DOHH2 (cell line): ENCODE results near the gene AP5Z1.

Experiments used
- EZH2phosphoT487 ChIP-seq: fragments of 200-600 bp; sonication (generic); IDR thresholded peaks from 2 replicates; pipeline ENCODE4 v1.6.1; 2017; ENCODE audit warnings: borderline replicate concordance, mild to moderate bottlenecking, antibody characterized with exemption, low read length, moderate library complexity, mixed read lengths
- TF ChIP-seq, protein P1 (sequence below): fragments of 200-600 bp; sonication (generic); IDR thresholded peaks from one replicate; pipeline ENCODE4 v1.5.1; 2014; ENCODE audit warnings: antibody characterized with exemption, mild to moderate bottlenecking, low read depth, low read length; ENCODE audit not compliant: poor library complexity, severe bottlenecking

DNA sequence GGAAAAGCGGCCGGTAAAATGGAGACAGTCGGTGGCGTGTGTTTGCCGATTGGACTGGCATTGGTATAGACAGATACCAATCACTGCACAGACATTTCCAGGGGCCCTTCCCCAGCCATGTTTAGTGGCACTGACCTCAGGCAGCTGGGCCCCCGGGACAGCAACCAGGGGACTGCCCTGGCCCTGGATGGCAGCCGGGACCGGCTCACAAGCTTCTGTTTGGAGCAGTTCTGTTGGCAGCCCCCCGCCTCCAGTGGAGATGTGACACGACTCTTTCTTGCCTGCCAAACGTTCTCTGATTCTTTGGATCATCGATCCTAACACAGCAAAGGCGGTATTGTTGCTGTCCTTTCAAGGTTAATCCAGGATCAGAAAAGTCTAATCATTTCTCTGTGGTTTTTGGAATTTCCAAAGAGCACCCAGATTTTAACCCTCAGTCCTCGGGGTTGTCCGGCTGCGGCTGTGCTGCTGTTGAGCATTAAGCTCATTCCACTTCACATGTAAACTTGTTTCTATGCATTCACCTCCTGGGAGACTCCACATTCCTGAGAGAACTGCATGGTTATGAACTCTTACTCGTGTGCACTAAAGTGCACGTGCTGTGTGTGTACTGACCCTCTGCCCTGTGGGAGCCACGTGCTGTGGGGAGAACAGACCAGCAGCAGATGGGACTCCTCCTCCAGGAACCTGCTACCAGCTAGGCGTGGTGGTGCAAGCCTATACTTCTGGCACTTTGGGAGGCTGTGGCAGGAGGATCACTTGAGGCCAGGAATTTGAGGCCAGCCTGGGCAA, 47.3 kb upstream of the AP5Z1 start:
- TF ChIP-seq, protein P1, sequence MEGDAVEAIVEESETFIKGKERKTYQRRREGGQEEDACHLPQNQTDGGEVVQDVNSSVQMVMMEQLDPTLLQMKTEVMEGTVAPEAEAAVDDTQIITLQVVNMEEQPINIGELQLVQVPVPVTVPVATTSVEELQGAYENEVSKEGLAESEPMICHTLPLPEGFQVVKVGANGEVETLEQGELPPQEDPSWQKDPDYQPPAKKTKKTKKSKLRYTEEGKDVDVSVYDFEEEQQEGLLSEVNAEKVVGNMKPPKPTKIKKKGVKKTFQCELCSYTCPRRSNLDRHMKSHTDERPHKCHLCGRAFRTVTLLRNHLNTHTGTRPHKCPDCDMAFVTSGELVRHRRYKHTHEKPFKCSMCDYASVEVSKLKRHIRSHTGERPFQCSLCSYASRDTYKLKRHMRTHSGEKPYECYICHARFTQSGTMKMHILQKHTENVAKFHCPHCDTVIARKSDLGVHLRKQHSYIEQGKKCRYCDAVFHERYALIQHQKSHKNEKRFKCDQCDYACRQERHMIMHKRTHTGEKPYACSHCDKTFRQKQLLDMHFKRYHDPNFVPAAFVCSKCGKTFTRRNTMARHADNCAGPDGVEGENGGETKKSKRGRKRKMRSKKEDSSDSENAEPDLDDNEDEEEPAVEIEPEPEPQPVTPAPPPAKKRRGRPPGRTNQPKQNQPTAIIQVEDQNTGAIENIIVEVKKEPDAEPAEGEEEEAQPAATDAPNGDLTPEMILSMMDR = no peak
- TF ChIP-seq EZH2phosphoT487 = no peak
